Measurements from ENCODE around the gene OGDH. TPM values are rescaled to one million over a fixed set of nuclear protein-coding genes. Genes with fewer than 3 reads are reported as not detected.

Gene OGDH
- total and polyA plus RNA-seq, 2 experiments from 2014 or later: 13.5 to 76.9 TPM

GRCh38 chr7:44735403-44736165, 129.2 kb downstream of the OGDH start (continued):
- TF ChIP-seq ZNF462 (CRISPR knock-in tag; IDR thresholded peaks at IDR 0.05) (no peak), CTCF (conservative IDR thresholded peaks at IDR 0.05; ENCODE audit: low read depth in 2 of 2) (no peak), ZNF114 (CRISPR knock-in tag; IDR thresholded peaks at IDR 0.05) (no peak)

GRCh38 chr7:44736896-44737295, 130.5 kb downstream of the OGDH start:
- Histone ChIP-seq H3K79me2 (replicated peaks; ENCODE audit: insufficient read depth) (no peaks in the 10 kb centered on the region), H3K27ac (ENCODE audit: low read depth) (no peak overlapping the region), H3F3A (replicated peaks; ENCODE audit: low read depth) (no peaks in the 10 kb centered on the region), H3K4me3 (no peak overlapping the region), H4K20me1 (replicated peaks; ENCODE audit: insufficient read depth) (no peaks in the 10 kb centered on the region), H3K9me2 (ENCODE audit: insufficient read depth) (no peaks in the 10 kb centered on the region), H3K36me3 (ENCODE audit: insufficient read depth) (no peaks in the 10 kb centered on the region), H3K4me1 (ENCODE audit: insufficient read depth) (no peaks in the 10 kb centered on the region), H3K4me2 (no peak overlapping the region), H3K27me3 (ENCODE audit: insufficient read depth) (no peaks in the 10 kb centered on the region), H2AFZ (no peak overlapping the region)
- Mint-ChIP-seq H3K36me3 (ENCODE audit: low read depth) (no peaks in the 10 kb centered on the region), H3K27me3 (ENCODE audit: insufficient read depth, low read depth, poor library complexity) (peaks cover 2% of the 10 kb centered on the region), H3K4me1 (no peaks in the 10 kb centered on the region), H3K27ac (no peak overlapping the region), H3K4me3 (no peak overlapping the region), H3K9me3 (no peaks in the 10 kb centered on the region)
- no peak for DNase-seq (ENCODE audit: low spot score)
- ATAC-seq: no peak
- TF ChIP-seq ZNF114 (CRISPR knock-in tag; IDR thresholded peaks at IDR 0.05) (no peak), REST (IDR thresholded peaks at IDR 0.05; ENCODE audit: unreplicated experiment) (no peak), ZNF331 (CRISPR knock-in tag; IDR thresholded peaks at IDR 0.05; ENCODE audit: low read depth) (no peak), POLR2AphosphoS5 (IDR thresholded peaks at IDR 0.05; ENCODE audit: low read depth) (no peak), EZH2 (IDR thresholded peaks at IDR 0.05; ENCODE audit: low read depth, unreplicated experiment) (no peak)

All from GM23338 (cell line).